ENCODE measurements around the gene COIL. TPM values are rescaled to one million over a fixed set of nuclear protein-coding genes. Genes with fewer than 3 reads are reported as not detected.

The COIL gene
- total and polyA plus RNA-seq, 2 donors (not counting 3 experiments of a cell fraction or from before 2014, with no cell fraction given): 4.2 to 20.6 TPM

DNA sequence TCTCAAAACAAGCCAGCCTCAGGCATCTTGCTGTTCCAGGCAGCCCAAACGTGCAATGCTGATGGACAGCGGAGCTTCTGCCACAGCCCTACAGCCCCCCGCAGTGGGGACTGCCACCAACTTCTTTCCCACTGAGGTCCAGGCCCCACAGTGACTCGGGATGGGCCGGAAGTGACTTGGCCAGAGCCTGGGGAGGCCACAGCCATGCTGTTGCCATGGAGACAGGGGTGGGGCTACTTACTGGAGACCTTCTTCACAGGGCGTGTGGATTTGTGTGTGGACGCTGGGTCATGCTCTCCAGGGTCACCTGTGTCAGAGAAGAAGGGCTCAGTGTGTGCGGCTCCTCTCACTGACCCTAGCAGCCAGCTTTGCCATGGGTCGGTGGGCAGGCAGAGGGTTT, 62.0 kb downstream of the COIL start:
- no peak for FAIRE-seq
- H3K4me1 ChIP-seq (ENCODE audit: control insufficient read depth, extremely low read depth, insufficient read depth, low read length): peaks cover 27% of the 10 kb centered on the region
- H3K9ac ChIP-seq (replicated peaks; ENCODE audit: extremely low read depth, insufficient read depth, low read length): peak overlapping the region; percentile 11
- H4K20me1 ChIP-seq (replicated peaks; ENCODE audit: control insufficient read depth, extremely low read depth, insufficient read depth, low read length): no peaks in the 10 kb centered on the region
- TSS peak; percentile 37 for BruUV-seq (replicated peaks)
- no peak overlapping the region for H2AFZ ChIP-seq (ENCODE audit: low read depth, low read length)
- no peaks in the 10 kb centered on the region for H3K27me3 ChIP-seq (ENCODE audit: control insufficient read depth in 2 of 2, insufficient read depth in 2 of 2, low read length in 2 of 2)
- H3K27ac ChIP-seq (ENCODE audit: insufficient read depth, low read depth, low read length): peak overlapping the region; percentile 34
- no peak overlapping the region for H3K4me2 ChIP-seq (ENCODE audit: insufficient read depth, low read length)
- TF ChIP-seq FOS (IDR thresholded peaks at IDR 0.05; ENCODE audit: borderline replicate concordance, insufficient read depth, low read length) (no peak), JUN (IDR thresholded peaks at IDR 0.05; ENCODE audit: borderline replicate concordance, insufficient read depth, insufficient read length, low read depth) (no peak), EZH2 (IDR thresholded peaks at IDR 0.05; ENCODE audit: borderline replicate concordance, low read depth, low read length, severe bottlenecking) (no peak), GATA2 (IDR thresholded peaks at IDR 0.05; ENCODE audit: insufficient read depth, insufficient read length, low read depth, low read length) (no peak), MYC (IDR thresholded peaks at IDR 0.05; ENCODE audit: low read depth, low read length) (no peak), POLR2AphosphoS5 (IDR thresholded peaks at IDR 0.05; ENCODE audit: insufficient read depth, low read depth, low read length) (no peak), POLR2A (IDR thresholded peaks at IDR 0.05; ENCODE audit: low read depth, low read length) (no peak)
- TF ChIP-seq, protein P1, sequence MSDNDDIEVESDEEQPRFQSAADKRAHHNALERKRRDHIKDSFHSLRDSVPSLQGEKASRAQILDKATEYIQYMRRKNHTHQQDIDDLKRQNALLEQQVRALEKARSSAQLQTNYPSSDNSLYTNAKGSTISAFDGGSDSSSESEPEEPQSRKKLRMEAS (IDR thresholded peaks at IDR 0.05; ENCODE audit: insufficient read depth, insufficient read length): no peak
- TF ChIP-seq, protein P2, sequence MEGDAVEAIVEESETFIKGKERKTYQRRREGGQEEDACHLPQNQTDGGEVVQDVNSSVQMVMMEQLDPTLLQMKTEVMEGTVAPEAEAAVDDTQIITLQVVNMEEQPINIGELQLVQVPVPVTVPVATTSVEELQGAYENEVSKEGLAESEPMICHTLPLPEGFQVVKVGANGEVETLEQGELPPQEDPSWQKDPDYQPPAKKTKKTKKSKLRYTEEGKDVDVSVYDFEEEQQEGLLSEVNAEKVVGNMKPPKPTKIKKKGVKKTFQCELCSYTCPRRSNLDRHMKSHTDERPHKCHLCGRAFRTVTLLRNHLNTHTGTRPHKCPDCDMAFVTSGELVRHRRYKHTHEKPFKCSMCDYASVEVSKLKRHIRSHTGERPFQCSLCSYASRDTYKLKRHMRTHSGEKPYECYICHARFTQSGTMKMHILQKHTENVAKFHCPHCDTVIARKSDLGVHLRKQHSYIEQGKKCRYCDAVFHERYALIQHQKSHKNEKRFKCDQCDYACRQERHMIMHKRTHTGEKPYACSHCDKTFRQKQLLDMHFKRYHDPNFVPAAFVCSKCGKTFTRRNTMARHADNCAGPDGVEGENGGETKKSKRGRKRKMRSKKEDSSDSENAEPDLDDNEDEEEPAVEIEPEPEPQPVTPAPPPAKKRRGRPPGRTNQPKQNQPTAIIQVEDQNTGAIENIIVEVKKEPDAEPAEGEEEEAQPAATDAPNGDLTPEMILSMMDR (IDR thresholded peaks at IDR 0.05; ENCODE audit: extremely low read depth in 1 of 2, insufficient read depth in 1 of 2, low read depth in 1 of 2, low read length in 2 of 2): no peak
- intact Hi-C loops (cut with micrococcal nuclease): no loop called here
- ChIA-PET POLR2A (no interaction called here), CTCF (interaction anchor here (1.0 kb wide), 1 partner anchor 79 kb away, joined by 3 read pairs; no protein-coding TSS in a partner anchor)
- DNase-seq (ENCODE audit: low read depth, low spot score): no peak
- H3K4me3 ChIP-seq (replicated peaks in 1 of 3; ENCODE audit: insufficient read depth in 1 of 3, low read depth in 1 of 3, low read length in 3 of 3): no peak overlapping the region
- peaks cover 8% of the 10 kb centered on the region for H3K79me2 ChIP-seq (ENCODE audit: control insufficient read depth, insufficient read depth, low read length)
- H3K9me3 ChIP-seq (replicated peaks; ENCODE audit: control insufficient read depth, insufficient read depth, low read length): no peaks in the 10 kb centered on the region
- dilution Hi-C loops (cut with MboI; ENCODE audit: extremely low pct_ligation_motif_present, low sequenced_read_pairs): no loop called here
- H3K36me3 ChIP-seq (ENCODE audit: control insufficient read depth in 2 of 2, extremely low read depth in 1 of 2, insufficient read depth in 2 of 2, low read length in 2 of 2): peaks cover 17 to 43% of the 10 kb centered on the region in 2 experiments
- H3K9me1 ChIP-seq (replicated peaks; ENCODE audit: control insufficient read depth, extremely low read depth, insufficient read depth, low read length): no peaks in the 10 kb centered on the region
